Ovary (tissue), 9 donors: ENCODE measurements around the gene CRTC2. TPM values are rescaled to one million over a fixed set of nuclear protein-coding genes. Genes with fewer than 3 reads are reported as not detected.

Experiments
- DNase-seq, 5 donors: peaks; one replicate each; pipeline ENCODE4 v3.0.0-alpha.2; 2019 to 2020
- H3K27ac ChIP-seq, 2 donors: fragments of 200-600 bp; one replicate each; pipeline versions ENCODE4 v1.5.1 to v1.8.0; 2019 to 2022
- H3K27me3 ChIP-seq: fragments of 200-600 bp; one replicate; pipeline ENCODE4 v1.8.0; 2022
- H3K36me3 ChIP-seq: fragments of 200-600 bp; sonication (generic); one replicate; pipeline ENCODE4 v1.5.1; 2019
- H3K4me1 ChIP-seq: one replicate; pipeline ENCODE4 v1.8.1; 2013; ENCODE audit warnings: mild to moderate bottlenecking, moderate library complexity; ENCODE audit not compliant: insufficient read depth
- H3K4me3 ChIP-seq: fragments of 200-600 bp; sonication (generic); one replicate; pipeline ENCODE4 v1.5.1; 2017
- H3K9me3 ChIP-seq, 2 donors: fragments of 200-600 bp in 1 of 2; sonication (generic) in 1 of 2; one replicate each; pipeline versions ENCODE4 v1.5.1 to v1.8.1; 2013 to 2019; ENCODE audit warnings: mild to moderate bottlenecking in 1 of 2, moderate library complexity in 1 of 2
- CTCF ChIP-seq, 3 donors: fragments of 450-650 bp in 2 of 3; fragments of 200-600 bp in 1 of 3; IDR thresholded peaks; one replicate each; pipeline versions ENCODE4 v1.5.1 to v1.8.0; 2016 to 2022; ENCODE audit warnings: antibody characterized with exemption in 3 of 3, mild to moderate bottlenecking in 1 of 3
- EP300 ChIP-seq: sonication (generic); formaldehyde crosslinking; IDR thresholded peaks from one replicate; pipeline ENCODE4 v1.6.1; 2017; ENCODE audit warnings: antibody characterized with exemption
- POLR2A ChIP-seq: fragments of 450-650 bp; IDR thresholded peaks from one replicate; pipeline ENCODE4 v1.6.1; 2017; ENCODE audit warnings: antibody characterized with exemption, mild to moderate bottlenecking, moderate library complexity
- WGBS, 3 donors: extraction: QIAGEN DNeasy Blood & Tissue Kit in 1 of 3; methylation state at CpG; one replicate each; pipeline versions ENCODE4 v1.1.5 to v1.1.7; 2013 to 2017; 5-methylcytosine and 5-hydroxymethylcytosine counted together
- intact Hi-C, 4 donors: fragments of 100-400 bp; cut with DNase I; formaldehyde crosslinking; loops; one replicate each; pipeline versions ENCODE4 v1.11.0 to v1.15.1; 2022 to 2023
- polyA plus RNA-seq, 2 donors: library from polyadenylated mRNA; stranded (reverse); fragments of 200-250 nt in 1 of 2; fragments of 350-450 nt in 1 of 2; fragmentation: Illumina TruSeq in 1 of 2; extraction: RNeasy Lipid Tissue Mini Kit (QIAGEN cat#74804) in 1 of 2; gene quantifications; one replicate each; pipeline ENCODE4 v1.2.3, GENCODE V29; 2013 to 2014
- total RNA-seq, 7 donors: library from RNA; depleted of rRNA in 2 of 7; stranded (reverse); fragments of >200 nt in 2 of 7; fragmentation: NEBNext Ultra II Directional in 3 of 7; extraction: Animal tissue kit (Norgen Biotek cat#: 25700) in 3 of 7; gene quantifications; one replicate each; pipeline versions ENCODE4 v1.1.0 to v1.2.4, GENCODE V29; 2016 to 2023
- donor health status: DM: no; HTN: no; CAD: no; lungs with moderate emphysema.
- donor health status: DM: no; HTN: no; CAD: no.
- donor health status: Bipolar disorder and iron deficiency.
- donor health status: DM: yes; HTN: yes; CAD: no.
- donor health status: DM: no; HTN: no; CAD: no.
- donor health status: DM: yes; HTN: yes; CAD: no.

CRTC2 gene
- total and polyA plus RNA-seq, 9 donors, result 19.2 to 52.5 (median 37.9) TPM

GRCh38 chr1:153956997-153957715, 1.3 kb downstream of the CRTC2 start:
- intact Hi-C loops, result loop anchor here in 1 of 4 donors (10.0 kb wide), 1 partner anchor 162 kb away; no protein-coding TSS in a partner anchor
- Histone ChIP-seq H3K4me1 (peaks cover 25% of the 10 kb centered on the region), H3K36me3 (no peaks in the 10 kb centered on the region), H3K27me3 (no peaks in the 10 kb centered on the region), H3K9me3 (no peaks in the 10 kb centered on the region), H3K4me3 (peak overlapping the region; percentile 72), H3K27ac (no peak overlapping the region)
- no peak for TF ChIP-seq POLR2A
- TF ChIP-seq EP300, result no peak
- no peak for TF ChIP-seq CTCF (IDR thresholded peaks at IDR 0.05)
- DNase-seq, result no peak
- 17 to 35% (median 27%) methylated on average over 6 of the region's 6 CpGs for WGBS, 3 donors

GRCh38 chr1:153954826-153955225, 3.6 kb downstream of the CRTC2 start:
- WGBS, 3 donors, result 89 to 91% (median 91%) methylated on average over 10 of the region's 10 CpGs
- Histone ChIP-seq H3K9me3 (no peaks in the 10 kb centered on the region), H3K4me1 (peaks cover 19% of the 10 kb centered on the region), H3K27me3 (no peaks in the 10 kb centered on the region), H3K36me3 (no peaks in the 10 kb centered on the region), H3K4me3 (no peak overlapping the region), H3K27ac (no peak overlapping the region)
- no peak for TF ChIP-seq CTCF (IDR thresholded peaks at IDR 0.05)
- TF ChIP-seq POLR2A, result no peak
- TF ChIP-seq EP300, result no peak
- DNase-seq, result no peak
- intact Hi-C loops, result loop anchor here in 1 of 4 donors (10.0 kb wide), 1 partner anchor 160 kb away; no protein-coding TSS in a partner anchor

GRCh38 chr1:153953859-153954365, 4.5 kb downstream of the CRTC2 start:
- H3K4me1 ChIP-seq, result peaks cover 12% of the 10 kb centered on the region

GRCh38 chr1:153951801-153952200, 6.6 kb downstream of the CRTC2 start:
- no peak overlapping the region for H3K27ac ChIP-seq
- no peak for DNase-seq
- no peaks in the 10 kb centered on the region for H3K9me3 ChIP-seq
- H3K4me1 ChIP-seq, result peaks cover 8% of the 10 kb centered on the region
- H3K27me3 ChIP-seq, result no peaks in the 10 kb centered on the region
- 86 to 92% (median 87%) methylated on average over 2 of the region's 2 CpGs for WGBS, 3 donors
- no peak overlapping the region for H3K4me3 ChIP-seq
- intact Hi-C loops, result loop anchor here in 1 of 4 donors (10.0 kb wide), 1 partner anchor 157 kb away; no protein-coding TSS in a partner anchor
- TF ChIP-seq EP300, result no peak
- TF ChIP-seq CTCF (IDR thresholded peaks at IDR 0.05), result no peak
- no peak for TF ChIP-seq POLR2A
- H3K36me3 ChIP-seq, result no peaks in the 10 kb centered on the region

More at GRCh38 chr1:153953859-153954365, 4.5 kb downstream of the CRTC2 start:
- Histone ChIP-seq H3K27me3 (no peaks in the 10 kb centered on the region), H3K4me3 (no peak overlapping the region), H3K36me3 (no peaks in the 10 kb centered on the region), H3K27ac (no peak overlapping the region), H3K9me3 (no peaks in the 10 kb centered on the region)
- intact Hi-C loops, result loop anchor here in 1 of 4 donors (10.0 kb wide), 1 partner anchor 159 kb away; no protein-coding TSS in a partner anchor
- TF ChIP-seq CTCF (IDR thresholded peaks at IDR 0.05), result no peak
- no peak for DNase-seq
- 70 to 76% (median 74%) methylated on average over 4 of the region's 4 CpGs for WGBS, 3 donors
